Measurements from ENCODE around the gene GLS. TPM values are rescaled to one million over a fixed set of nuclear protein-coding genes. Genes with fewer than 3 reads are reported as not detected.

Gene GLS
- total and polyA plus RNA-seq, 2 of the 13 experiments (the other 11 are each of a cell fraction or from before 2014, with no cell fraction given): 78.6 to 183 TPM

- TF ChIP-seq PRDM15 (CRISPR knock-in tag; IDR thresholded peaks at IDR 0.05) (peak; percentile 43; the same call in 1 of the 2 replicates), RORA (CRISPR knock-in tag; IDR thresholded peaks at IDR 0.05) (no peak), KDM5A (IDR thresholded peaks at IDR 0.05; ENCODE audit: borderline replicate concordance, low read length) (no peak), ZSCAN9 (CRISPR knock-in tag; IDR thresholded peaks at IDR 0.05; ENCODE audit: borderline replicate concordance) (no peak; the same call in 1 of the 2 replicates), HMG20B (CRISPR knock-in tag; conservative IDR thresholded peaks at IDR 0.05) (no peak), HES4 (CRISPR knock-in tag; IDR thresholded peaks at IDR 0.05; ENCODE audit: borderline replicate concordance) (no peak), SOX13 (IDR thresholded peaks at IDR 0.05) (0 out of 2 replicates have a peak, but pooled peaks have one; percentile 34), SOX13 (CRISPR knock-in tag; conservative IDR thresholded peaks at IDR 0.05 in 1 of 2, IDR thresholded peaks at IDR 0.05 in 1 of 2) (peak in 1 of 2 experiments; percentile 63; a peak in 1 of 4 replicates), BRD4 (CRISPR knock-in tag; IDR thresholded peaks at IDR 0.05) (peak; percentile 61; the same call in 1 of the 2 replicates), DMTF1 (CRISPR knock-in tag; IDR thresholded peaks at IDR 0.05) (no peak), NFRKB (IDR thresholded peaks at IDR 0.05) (no peak), NR1H2 (CRISPR knock-in tag; IDR thresholded peaks at IDR 0.05; ENCODE audit: borderline replicate concordance, low read depth) (no peak)
- TF ChIP-seq, protein P1, sequence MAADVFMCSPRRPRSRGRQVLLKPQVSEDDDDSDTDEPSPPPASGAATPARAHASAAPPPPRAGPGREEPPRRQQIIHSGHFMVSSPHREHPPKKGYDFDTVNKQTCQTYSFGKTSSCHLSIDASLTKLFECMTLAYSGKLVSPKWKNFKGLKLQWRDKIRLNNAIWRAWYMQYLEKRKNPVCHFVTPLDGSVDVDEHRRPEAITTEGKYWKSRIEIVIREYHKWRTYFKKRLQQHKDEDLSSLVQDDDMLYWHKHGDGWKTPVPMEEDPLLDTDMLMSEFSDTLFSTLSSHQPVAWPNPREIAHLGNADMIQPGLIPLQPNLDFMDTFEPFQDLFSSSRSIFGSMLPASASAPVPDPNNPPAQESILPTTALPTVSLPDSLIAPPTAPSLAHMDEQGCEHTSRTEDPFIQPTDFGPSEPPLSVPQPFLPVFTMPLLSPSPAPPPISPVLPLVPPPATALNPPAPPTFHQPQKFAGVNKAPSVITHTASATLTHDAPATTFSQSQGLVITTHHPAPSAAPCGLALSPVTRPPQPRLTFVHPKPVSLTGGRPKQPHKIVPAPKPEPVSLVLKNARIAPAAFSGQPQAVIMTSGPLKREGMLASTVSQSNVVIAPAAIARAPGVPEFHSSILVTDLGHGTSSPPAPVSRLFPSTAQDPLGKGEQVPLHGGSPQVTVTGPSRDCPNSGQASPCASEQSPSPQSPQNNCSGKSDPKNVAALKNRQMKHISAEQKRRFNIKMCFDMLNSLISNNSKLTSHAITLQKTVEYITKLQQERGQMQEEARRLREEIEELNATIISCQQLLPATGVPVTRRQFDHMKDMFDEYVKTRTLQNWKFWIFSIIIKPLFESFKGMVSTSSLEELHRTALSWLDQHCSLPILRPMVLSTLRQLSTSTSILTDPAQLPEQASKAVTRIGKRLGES (CRISPR knock-in tag; IDR thresholded peaks at IDR 0.05; ENCODE audit: borderline replicate concordance): peak; percentile 83; the same call in 1 of the 2 replicates
- TF ChIP-seq, protein P2, sequence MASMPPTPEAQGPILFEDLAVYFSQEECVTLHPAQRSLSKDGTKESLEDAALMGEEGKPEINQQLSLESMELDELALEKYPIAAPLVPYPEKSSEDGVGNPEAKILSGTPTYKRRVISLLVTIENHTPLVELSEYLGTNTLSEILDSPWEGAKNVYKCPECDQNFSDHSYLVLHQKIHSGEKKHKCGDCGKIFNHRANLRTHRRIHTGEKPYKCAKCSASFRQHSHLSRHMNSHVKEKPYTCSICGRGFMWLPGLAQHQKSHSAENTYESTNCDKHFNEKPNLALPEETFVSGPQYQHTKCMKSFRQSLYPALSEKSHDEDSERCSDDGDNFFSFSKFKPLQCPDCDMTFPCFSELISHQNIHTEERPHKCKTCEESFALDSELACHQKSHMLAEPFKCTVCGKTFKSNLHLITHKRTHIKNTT (CRISPR knock-in tag; IDR thresholded peaks at IDR 0.05): no peak
- TF ChIP-seq, protein P3, sequence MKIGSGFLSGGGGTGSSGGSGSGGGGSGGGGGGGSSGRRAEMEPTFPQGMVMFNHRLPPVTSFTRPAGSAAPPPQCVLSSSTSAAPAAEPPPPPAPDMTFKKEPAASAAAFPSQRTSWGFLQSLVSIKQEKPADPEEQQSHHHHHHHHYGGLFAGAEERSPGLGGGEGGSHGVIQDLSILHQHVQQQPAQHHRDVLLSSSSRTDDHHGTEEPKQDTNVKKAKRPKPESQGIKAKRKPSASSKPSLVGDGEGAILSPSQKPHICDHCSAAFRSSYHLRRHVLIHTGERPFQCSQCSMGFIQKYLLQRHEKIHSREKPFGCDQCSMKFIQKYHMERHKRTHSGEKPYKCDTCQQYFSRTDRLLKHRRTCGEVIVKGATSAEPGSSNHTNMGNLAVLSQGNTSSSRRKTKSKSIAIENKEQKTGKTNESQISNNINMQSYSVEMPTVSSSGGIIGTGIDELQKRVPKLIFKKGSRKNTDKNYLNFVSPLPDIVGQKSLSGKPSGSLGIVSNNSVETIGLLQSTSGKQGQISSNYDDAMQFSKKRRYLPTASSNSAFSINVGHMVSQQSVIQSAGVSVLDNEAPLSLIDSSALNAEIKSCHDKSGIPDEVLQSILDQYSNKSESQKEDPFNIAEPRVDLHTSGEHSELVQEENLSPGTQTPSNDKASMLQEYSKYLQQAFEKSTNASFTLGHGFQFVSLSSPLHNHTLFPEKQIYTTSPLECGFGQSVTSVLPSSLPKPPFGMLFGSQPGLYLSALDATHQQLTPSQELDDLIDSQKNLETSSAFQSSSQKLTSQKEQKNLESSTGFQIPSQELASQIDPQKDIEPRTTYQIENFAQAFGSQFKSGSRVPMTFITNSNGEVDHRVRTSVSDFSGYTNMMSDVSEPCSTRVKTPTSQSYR (CRISPR knock-in tag; IDR thresholded peaks at IDR 0.05; ENCODE audit: borderline replicate concordance): peak; percentile 8; the same call in 1 of the 2 replicates
Measured at GRCh38 chr2:190881598-190882410, 1.2 kb downstream of the GLS start (continued).

Measured in HepG2 (cell line).